Activated CD4-positive, alpha-beta T cell treated with anti-CD3 and anti-CD28 coated beads, Interleukin-2, amount 50 U/mL, for 48 hours (primary cell): ENCODE data around the gene BSND.
A peak's percentile ranks its signal among the peaks of the same experiment; 100 is the strongest.

Experiments
- DNase-seq, 2 experiments: peaks; one replicate each; pipeline ENCODE4 v3.0.0-alpha.2; 2020

The BSND gene

GRCh38 chr1:55049914-55050278 is 51.2 kb downstream of the BSND start:
- no peak for DNase-seq

GRCh38 chr1:55050283-55050682 is 51.5 kb downstream of the BSND start:
- no peak for DNase-seq

- no peak for DNase-seq
Observed at GRCh38 chr1:55051169-55051568, 52.4 kb downstream of the BSND start.

GRCh38 chr1:55051621-55052020 is 52.9 kb downstream of the BSND start:
- DNase-seq, result no peak

GRCh38 chr1:55052221-55053142 is 53.7 kb downstream of the BSND start:
- no peak for DNase-seq

DNA sequence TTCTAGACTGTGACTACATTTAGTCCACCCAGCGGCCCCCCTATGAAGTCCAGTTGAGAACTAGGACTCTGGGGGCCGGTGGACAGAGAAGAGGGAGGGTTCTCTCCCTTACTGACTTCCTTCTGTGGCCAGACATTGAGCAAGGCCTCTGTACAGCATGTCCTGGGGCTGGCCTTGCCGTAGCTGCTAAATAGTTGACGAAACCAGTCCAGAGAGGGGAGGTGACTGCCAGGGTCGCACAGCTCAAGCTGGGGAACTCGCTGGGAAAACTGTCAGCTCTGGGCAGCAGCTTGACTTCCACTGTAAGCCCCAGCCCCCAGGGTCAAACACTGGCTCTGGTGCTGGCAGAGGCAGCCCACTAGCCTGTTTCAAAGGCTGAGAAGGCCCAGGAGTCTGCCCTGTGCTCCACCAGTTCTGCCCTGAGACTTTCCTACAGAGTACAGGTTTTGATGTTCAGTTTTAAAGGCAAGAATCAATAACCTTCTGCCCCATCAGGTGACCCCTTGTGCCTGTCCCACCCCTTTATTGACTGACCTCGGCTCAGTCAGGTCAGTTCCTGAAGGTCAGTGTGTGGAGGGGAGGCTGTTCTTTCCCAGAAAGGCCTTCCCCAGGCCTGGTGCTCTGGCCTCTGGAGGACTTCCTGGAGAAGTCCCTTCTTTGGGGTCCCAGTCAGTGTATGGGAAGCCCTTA is 54.7 kb downstream of the BSND start:
- no peak for DNase-seq

- no peak for DNase-seq
Observed at GRCh38 chr1:55054396-55054795, 55.7 kb downstream of the BSND start.

DNA sequence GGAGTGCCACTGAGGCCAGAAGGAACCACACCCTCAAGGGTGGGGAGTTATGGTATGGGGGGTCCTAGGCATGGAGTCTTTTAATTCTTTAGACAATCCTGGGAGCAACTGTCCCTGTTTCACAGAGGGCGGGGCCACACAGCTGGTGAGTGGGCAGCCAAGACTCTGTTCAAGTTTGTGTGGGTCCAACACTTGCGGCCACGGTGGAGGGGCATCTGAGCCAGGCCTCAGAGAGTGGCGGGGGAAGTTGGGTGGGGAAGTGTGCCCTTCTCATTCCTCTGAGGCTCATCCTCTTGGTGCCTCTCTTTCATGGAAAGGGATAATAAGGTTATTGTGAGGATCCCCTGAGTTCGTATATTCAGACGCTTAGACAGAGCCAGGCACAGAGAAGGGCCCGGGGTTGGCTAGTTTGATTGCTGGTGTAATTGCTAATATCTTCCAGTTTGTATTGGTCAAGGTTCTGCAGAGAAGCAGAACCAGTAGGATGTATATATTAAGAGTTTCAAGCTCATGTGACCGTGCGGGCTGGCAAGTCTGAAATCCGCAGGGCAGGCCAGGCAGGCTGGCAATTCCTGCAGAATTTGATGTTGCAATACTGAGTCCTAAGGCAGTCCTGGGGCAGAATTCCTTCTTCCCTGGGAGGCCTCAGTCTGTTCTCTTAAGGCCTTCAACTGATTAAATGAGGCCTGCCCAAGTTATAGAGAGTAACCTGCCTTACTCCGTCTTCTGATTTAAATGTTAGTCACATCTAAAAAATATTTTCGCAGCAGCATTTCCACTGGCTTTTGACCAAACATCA is 56.5 kb downstream of the BSND start:
- DNase-seq, result no peak

DNA sequence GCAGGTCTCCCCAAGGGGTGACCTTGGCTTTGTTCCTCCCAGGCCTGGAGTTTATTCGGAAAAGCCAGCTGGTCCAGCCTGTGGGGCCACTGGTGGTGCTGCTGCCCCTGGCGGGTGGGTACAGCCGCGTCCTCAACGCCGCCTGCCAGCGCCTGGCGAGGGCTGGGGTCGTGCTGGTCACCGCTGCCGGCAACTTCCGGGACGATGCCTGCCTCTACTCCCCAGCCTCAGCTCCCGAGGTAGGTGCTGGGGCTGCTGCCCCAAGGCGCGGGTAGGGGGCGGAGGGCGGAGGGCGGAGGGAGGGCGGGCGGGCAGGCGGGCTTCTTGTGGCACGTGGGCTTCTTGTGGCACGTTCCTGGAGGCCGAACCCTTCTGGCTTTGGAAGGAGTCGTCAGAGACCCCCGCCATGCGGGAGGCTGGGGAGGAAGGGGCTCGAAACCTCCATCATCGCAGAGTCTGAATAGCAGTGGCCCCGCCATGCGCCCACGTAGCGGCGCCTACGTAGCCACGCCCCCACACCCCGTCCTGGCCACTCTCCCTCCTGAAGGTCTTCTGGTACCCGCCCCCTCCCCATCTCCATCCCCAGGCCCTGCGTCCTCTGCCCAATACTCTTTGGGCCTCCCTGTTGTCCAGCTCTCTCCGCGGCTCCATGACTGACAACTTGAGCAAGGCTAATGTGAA is 57.4 kb downstream of the BSND start:
- no peak for DNase-seq

- no peak for DNase-seq
Observed at GRCh38 chr1:55056632-55056992, 57.9 kb downstream of the BSND start.

DNA sequence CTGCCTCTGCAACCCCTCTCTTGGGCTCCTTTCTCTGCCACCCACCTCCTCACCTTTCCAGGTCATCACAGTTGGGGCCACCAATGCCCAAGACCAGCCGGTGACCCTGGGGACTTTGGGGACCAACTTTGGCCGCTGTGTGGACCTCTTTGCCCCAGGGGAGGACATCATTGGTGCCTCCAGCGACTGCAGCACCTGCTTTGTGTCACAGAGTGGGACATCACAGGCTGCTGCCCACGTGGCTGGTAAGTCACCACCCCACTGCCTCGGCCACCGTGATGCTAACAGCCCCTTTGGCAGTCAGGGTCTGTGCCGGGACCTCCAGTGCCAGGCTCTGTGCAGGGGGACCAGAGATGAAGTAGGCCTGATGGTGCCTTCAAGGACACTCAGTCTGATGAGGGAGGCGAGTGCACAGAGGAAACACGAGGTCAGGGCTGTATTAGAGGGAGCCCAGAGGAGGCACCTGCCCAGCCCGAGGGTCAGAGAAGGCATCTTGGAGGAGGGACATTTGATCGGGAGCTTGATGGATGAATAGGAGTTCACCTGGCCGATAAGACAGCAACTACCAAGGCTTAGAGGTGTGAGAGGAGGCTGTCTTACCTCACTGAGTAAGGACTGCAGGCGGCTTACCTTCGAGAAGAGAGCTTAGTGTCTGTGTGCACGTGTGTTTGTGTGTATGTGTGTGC is 58.7 kb downstream of the BSND start:
- no peak for DNase-seq

- DNase-seq, result no peak
Observed at GRCh38 chr1:55057956-55058298, 59.2 kb downstream of the BSND start.

DNA sequence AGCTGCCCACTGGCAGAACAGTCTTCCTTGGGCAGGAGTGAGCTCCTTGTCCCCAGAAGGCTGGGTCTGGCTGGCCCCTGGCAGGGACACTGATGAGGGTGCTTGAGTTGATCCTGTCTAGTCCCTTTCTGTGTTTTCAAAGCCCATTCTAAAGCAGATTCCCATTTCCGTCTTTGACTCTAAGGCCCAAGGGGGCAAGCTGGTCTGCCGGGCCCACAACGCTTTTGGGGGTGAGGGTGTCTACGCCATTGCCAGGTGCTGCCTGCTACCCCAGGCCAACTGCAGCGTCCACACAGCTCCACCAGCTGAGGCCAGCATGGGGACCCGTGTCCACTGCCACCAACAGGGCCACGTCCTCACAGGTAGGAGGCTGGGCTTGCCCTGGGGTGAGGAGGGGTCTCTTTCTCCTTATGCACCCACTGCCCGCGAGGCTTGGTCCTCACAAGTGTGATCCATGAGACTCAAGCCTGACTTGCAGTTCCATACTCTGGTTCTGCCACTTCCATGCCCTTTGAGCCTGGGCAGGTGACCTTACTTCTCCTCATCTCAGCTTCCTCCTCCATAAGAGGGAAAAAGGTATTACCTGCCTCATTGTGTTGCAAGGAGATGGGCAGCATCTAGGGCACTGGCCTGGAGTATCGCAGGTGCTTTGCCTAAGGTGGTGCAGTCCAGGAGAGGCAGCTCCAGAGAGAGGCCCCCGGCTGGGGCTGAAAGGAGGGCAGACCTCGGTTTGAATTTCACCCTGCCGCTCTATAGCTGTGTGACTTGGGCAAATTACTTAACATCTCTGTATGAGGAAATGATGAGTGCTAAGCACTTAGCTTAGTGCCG is 60.8 kb downstream of the BSND start:
- DNase-seq, result no peak

GRCh38 chr1:55060133-55060999 is 61.6 kb downstream of the BSND start:
- DNase-seq, result peak in 1 of 2 experiments; percentile 28

- DNase-seq, result no peak
Observed at GRCh38 chr1:55061000-55061705, 62.4 kb downstream of the BSND start.
